HG03280 (cell line): ENCODE measurements around the gene VAMP5.
"Not testable (repeated sequence)": the region's sequence is repeated elsewhere in the genome, so short reads cannot be mapped to it uniquely, and the experiment has no call there.

Experiments
- ATAC-seq: cut with Tn5 transposase; IDR thresholded peaks from one replicate; pipeline ENCODE4 v1.9.1; 2021; ENCODE audit warnings: mild to moderate bottlenecking, moderate library complexity; ENCODE audit not compliant: unreplicated experiment

The VAMP5 gene

DNA sequence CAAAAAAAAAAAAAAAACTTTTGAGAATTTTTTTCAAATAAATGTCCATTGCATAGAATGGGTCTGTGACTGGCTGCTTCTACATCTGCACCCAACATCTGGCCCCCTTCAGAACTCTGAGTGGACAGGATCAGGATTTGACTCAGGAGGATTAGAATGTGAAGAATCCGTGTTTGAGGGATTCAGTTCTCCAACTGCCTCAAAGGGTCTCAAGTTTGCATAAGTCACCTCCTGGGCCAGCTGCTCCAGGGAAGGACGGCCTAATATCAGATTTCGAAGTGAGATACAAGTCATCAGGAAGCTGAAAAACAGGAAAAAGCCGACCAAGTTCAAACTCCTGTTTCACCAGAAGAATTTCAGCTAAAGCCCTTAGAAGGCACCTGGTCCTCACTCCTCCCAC is 34.4 kb upstream of the VAMP5 start:
- ATAC-seq, result no peak

DNA sequence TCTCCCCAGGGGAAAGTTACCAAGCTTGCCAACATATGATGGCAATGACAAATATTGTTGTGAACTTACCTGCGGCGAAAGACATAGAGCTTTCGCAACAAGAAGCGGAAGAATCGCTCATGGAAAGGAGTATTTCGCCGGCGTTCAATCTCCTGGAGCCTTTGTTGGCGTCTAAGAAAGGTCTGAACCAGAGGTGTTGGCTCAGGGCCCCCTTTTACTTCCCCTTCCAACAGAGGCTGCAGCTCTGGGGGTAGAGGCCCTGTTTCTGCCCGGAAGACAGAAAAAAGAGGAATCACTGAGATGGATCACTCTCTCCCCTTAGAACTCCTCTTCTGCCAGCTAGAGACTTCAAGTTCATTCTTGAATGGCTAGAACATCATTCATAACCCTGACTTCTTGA is 33.7 kb upstream of the VAMP5 start:
- no peak for ATAC-seq

DNA sequence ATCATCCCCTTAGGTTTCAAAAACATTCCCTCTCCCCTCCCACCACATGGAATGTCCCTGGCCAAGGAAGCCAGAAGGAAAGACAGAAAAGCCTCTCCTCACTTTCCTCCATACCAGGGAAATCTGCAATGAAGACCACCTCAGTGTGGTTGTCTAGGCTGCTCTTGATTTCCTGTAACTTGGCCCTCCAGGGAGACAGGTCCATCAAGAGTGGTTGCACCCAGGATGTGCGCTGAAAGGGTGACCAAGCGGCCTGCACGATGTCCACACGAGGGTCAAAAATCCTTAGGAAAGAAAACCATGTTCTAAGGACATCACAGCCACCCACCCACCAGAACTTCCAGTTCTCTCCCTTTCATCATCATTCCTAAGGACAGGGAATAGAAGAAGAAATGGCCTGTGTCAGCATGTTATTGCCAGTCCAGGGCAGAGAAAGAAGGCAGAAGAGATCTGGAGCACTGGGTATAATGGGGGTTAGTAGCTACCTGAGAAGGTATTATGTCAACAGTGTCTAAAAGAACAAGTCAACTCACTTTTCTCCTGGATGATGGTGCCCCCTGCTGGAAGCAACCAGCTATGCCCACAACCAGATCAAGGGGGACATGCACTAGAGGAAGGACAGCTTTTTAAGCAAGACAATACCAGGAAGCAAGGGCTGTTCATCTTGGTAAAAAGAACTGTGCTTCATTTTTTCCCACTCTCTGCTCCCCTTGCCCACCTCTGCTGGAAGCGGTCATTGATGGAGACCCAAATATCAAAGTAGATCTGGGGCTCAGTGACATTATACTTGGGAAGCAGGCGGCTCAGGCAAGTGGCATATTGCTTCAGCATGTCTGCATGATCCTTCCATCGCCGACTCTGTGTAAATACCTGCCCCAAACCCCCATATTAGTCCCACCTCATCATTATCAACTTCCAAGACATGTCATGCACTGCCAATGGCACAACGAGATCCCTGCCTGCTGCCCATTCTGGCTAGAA is 32.2 kb upstream of the VAMP5 start:
- peak; percentile 71 for ATAC-seq

- ATAC-seq, result no peak
These were observed 31.0 kb upstream of the VAMP5 start for GRCh38 chr2:85553184-85553583.

DNA sequence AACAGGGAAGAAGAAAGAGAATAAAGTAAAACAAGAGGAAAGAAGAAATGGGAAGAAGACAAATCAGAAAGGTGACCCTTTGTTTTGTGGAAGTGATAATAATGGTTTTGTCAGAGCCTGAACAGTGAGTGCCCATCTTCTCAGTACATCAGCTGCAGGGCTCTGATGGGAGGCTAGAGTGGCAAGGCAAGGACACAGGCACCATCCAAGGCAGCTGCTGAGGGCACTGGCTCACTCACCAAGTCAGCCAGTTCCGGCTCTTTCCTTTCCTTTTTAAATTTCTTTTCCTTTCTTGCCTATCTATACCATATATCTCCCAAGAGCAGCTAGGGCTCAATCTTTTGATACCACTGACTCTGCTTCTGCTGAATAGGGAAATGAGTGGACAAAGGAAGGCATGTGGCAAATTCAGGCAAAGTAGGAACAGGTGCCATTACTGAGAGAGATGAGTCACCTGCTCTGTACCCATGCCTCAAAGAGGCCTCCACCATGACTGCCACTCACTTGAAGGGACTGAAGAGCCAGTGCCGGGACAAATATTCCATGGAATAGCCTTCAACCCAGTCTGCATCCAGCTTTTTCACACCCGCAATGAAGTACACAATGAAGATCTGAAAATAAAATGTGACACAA is 29.1 kb upstream of the VAMP5 start:
- ATAC-seq, result no peak

GRCh38 chr2:85557130-85557529 is 27.1 kb upstream of the VAMP5 start:
- ATAC-seq, result no peak

DNA sequence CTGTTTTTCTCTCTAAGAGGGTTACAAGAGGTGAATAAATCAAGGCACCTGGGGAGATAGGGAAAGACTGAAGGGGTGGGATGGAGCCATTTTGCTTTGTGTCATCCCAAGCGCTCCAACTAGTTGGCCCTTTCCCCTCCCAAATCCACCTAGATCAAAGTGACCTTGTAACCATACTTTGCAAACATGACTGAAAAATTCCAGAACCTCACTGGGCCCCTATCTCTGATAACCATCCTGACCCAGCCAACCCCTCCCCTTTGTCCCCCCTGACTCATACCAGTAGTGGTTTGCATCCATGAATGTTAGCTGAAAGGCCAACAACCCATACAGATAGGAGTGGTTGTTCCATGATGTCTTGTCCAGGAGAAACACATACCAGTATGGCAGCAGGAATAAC is 26.1 kb upstream of the VAMP5 start:
- no peak for ATAC-seq

DNA sequence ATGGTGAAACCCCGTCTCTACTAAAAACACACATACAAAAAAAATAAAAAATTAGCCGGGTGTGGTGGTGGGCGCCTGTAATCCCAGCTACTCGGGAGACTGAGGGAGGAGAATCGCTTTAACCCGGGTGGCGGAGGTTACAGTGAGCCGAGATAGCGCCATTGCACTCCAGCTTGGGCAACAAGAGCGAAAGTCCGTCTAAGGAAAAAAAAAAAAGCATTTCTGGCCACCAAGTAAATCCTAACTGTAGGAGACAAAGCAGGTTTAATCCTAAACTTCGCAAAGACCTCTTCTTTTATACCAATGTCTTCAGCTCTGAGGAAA is 23.9 kb upstream of the VAMP5 start:
- not testable (repeated sequence) for ATAC-seq

- ATAC-seq, result peak; percentile 21
These were observed 23.4 kb upstream of the VAMP5 start for GRCh38 chr2:85560812-85561279.

DNA sequence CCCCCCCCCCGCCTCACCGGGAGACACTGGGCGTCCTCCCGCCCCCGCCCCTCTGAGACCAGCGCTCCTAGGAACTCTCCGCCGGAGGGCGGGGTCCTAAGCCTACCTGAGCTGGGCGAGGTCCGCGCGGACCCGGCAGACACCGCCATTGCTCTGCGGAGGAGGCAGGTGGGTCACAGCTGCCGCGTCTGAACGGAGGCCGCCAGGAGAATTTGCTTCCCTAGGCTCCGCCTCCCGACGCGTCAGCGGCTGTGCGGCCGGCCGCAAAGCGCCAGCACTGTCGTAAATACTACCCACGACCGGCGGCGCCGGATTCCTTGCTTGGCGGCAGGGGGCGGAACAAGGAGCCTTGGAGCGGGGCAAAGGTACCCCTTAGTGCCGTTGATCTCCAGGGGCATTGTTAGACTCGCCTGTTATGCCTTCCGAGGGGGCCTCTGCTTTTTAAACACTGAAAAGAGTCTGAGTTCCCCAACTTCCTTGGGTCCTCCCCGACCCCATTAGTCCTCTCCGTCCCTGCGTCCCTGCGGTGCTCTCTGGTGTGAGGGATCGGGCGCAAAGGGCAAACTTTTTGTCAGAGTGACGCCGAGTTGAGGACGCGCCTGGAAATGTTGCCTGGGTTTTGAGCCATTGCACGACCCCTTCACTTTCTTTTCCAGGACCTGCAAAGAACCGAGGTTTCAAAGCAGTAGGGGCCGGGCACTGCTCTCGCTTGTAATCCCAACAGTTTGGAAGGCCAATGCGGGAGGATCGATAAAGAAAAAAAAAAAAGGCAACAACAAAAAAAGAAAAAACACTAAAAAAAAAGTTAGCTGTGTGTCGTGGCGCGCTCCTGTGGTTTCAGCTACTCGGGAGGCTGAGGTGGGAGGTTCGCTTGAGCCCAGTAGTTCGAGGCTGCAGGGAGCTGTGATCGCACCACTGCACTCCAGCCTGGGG is 22.7 kb upstream of the VAMP5 start, which contains the start of gene GGCX:
GGCX (minus strand) TSS at position 214 of the 933 bp plus-strand sequence; CDS start at position 149, 65 bp downstream.
- ATAC-seq, result peak; percentile 91

- no peak for ATAC-seq
These were observed 20.1 kb upstream of the VAMP5 start for GRCh38 chr2:85564144-85564563.

DNA sequence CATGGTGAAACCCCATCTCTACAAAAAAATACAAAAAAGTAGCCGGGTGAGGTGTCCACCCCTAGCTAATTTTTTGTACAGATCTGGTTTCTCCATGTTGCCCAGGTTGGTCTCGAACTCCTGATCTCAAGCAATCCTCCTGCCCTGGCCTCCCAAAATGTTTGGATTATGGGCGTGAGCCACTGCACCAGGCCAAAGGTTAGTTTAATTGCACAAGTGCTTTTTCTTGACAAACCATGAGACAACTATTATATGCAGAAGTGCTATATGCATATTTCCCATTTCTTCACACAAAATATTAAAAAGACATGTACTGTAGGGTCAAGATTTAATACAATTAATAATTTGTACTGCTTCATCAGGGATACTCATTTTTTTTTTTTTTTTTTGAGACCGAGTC is 18.0 kb upstream of the VAMP5 start:
- ATAC-seq, result no peak

DNA sequence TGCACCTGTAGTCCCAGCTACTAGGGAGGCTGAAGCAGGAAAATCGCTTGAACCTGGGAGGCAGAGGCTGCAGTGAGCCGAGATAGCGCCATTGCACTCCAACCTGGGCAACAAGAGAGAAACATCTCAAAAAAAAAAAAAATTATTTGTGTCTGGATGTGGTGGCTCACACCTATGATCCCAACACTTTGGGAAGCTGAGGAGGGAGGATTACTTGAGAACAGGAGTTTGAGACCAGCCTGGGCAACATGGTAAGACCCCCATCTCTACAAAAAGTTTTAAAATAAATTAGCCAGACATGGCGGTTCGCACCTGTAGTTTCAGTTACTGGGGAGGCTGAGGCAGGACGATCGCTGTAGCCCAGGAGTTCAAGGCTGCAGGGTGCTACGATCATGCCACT is 8.5 kb upstream of the VAMP5 start:
- ATAC-seq, result no peak

- ATAC-seq, result no peak
These were observed 7.2 kb upstream of the VAMP5 start for GRCh38 chr2:85577063-85577385.

GRCh38 chr2:85577386-85578242 is 6.6 kb upstream of the VAMP5 start, which contains the start of gene VAMP8:
Gene VAMP8 (plus strand): TSS chr2:85577586. CDS start chr2:85577647, 61 bp downstream.
- peak; percentile 70 for ATAC-seq

DNA sequence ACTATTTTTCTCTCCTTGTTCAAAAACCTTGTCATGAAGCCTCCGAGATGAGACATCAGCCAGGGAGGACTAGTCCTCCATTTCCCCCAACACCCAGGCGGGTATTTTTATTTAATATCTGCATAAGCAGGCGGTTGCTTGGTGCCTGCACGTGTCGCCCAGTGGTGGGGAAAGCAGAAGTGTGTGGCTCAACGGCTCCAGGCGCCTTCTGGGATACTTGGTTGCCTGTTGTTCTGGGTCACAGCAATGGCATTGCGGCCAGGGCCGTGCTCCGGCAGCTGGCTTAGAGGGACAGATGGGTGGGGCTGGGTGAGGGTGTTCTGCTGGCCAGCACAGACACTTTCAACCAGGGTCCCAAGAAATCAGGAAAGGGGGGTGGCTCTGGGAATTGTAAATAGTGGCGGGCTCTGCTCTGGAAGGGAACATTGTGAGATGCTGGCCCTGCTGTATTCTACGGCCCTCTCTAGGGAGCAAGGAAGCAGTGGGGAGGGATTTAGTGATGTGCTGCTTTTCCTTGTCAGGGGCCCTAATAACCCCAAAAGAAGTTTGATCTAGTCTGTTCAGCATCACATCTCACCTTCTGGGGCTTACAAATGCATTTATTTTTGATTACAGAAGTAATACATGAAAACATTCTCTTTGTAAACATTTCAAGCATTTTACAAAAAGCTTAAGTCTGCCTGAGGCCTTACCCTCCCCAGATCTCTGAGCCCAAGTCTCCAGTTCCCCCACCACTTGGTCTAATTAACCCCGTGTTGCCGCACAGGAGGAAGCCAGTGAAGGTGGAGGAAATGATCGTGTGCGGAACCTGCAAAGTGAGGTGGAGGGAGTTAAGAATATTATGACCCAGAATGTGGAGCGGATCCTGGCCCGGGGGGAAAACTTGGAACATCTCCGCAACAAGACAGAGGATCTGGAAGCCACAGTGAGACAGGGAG is 5.7 kb upstream of the VAMP5 start:
- peak; percentile 44 for ATAC-seq

DNA sequence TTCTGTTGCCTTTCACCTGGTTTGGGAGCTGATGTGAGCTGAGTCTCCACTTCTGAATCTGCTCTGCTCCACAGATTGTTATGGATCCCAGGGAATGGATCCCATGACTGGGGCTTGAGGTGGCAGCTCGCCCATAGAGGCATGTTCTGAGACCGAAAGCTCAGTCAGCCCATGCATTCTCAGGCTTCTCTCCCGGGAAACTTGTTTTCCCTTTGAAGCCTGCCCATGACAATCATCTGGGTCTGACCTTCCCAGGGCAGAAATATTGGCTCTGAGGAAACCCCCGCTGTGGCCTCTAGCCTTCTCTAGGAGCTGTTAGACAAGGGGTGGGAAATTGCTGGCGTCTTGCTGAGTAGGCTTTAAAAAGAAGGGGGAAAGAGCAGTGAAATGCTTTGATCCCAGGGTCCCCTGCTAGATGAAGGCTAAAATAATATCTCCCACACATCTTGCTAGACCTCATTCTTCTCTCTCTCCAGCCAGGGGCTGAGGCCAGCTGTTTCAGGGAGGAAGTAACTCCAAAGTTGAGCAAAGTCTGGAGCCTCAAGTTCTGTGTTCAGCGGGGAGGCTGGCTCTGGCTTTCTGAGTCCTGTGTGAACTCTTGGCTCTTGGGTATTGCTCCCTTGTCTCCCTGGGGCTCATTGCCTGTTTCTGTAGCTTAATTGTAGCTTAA is 4.8 kb upstream of the VAMP5 start:
- ATAC-seq, result no peak

- no peak for ATAC-seq
These were observed 4.0 kb upstream of the VAMP5 start for GRCh38 chr2:85580206-85580605.
